ENCODE results near the gene NTPCR. TPM values are rescaled to one million over a fixed set of nuclear protein-coding genes. Genes with fewer than 3 reads are reported as not detected.

Gene NTPCR
- total RNA-seq, 1 experiment from 2014 or later, result 49.1 TPM

DNA sequence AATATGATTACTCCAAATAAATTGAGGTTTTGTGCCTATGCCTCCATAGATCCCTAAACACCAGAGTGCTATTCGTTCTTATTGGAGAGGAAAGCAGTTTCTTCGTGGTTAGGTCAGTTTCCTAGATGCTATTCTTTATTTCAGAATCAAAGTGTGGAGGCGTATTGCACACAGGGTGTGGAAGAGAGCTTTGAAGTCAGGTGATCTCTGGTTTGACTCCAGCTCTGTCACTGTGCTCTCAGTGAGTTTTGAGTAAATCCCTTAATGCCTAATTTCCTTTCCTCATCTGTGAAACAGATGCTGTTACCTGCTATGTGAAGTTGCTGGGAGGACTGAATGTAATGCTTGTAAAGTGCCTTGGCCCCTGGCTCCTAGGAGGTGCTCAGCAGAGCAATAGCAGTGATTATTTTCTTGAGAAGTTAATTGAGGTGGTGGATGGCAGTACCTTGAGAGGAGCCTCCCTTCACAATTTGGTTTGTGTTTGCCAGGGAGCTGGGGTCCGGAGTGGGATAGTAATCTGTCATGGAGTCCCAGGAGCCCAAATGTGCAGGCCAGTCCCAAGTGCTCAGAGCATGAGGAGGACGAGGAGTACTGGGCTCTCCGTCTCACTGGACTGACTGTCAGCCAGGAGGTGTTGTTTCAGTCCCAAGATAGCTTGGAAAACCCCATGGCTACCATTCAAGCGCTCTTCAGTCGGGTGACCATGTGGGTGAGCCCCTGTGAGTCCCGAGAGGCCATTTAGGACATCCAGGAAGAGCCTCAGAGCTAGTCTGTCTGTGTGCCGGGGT lies 14.9 kb downstream of the NTPCR start:
- Mint-ChIP-seq H3K9me3 (ENCODE audit: unreplicated experiment) (no peaks in the 10 kb centered on the region), H3K36me3 (ENCODE audit: insufficient read depth, unreplicated experiment) (no peaks in the 10 kb centered on the region), H3K27ac (ENCODE audit: unreplicated experiment) (no peak overlapping the region), H3K27me3 (ENCODE audit: insufficient read depth, unreplicated experiment) (no peaks in the 10 kb centered on the region), H3K4me3 (ENCODE audit: unreplicated experiment) (no peak overlapping the region), H3K4me1 (ENCODE audit: low read depth, unreplicated experiment) (peaks cover 7% of the 10 kb centered on the region)
- DNase-seq, result no peak
- H3K36me3 ChIP-seq (ENCODE audit: control insufficient read depth, insufficient read depth, low read length), result no peaks in the 10 kb centered on the region; the same call in none of the 2 replicates
- TF ChIP-seq, protein P1, sequence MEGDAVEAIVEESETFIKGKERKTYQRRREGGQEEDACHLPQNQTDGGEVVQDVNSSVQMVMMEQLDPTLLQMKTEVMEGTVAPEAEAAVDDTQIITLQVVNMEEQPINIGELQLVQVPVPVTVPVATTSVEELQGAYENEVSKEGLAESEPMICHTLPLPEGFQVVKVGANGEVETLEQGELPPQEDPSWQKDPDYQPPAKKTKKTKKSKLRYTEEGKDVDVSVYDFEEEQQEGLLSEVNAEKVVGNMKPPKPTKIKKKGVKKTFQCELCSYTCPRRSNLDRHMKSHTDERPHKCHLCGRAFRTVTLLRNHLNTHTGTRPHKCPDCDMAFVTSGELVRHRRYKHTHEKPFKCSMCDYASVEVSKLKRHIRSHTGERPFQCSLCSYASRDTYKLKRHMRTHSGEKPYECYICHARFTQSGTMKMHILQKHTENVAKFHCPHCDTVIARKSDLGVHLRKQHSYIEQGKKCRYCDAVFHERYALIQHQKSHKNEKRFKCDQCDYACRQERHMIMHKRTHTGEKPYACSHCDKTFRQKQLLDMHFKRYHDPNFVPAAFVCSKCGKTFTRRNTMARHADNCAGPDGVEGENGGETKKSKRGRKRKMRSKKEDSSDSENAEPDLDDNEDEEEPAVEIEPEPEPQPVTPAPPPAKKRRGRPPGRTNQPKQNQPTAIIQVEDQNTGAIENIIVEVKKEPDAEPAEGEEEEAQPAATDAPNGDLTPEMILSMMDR (IDR thresholded peaks at IDR 0.05; ENCODE audit: insufficient read depth in 1 of 2, low read depth in 1 of 2, low read length in 1 of 2, severe bottlenecking in 1 of 2, unreplicated experiment in 1 of 2), result no peak
- H3K9me3 ChIP-seq, result no peaks in the 10 kb centered on the region
- no peaks in the 10 kb centered on the region for H3K27me3 ChIP-seq (replicated peaks; ENCODE audit: control insufficient read depth, insufficient read depth, low read length)
- ChIA-PET POLR2A (no interaction called here), CTCF (no interaction called here)
- intact Hi-C loops (cut with micrococcal nuclease; ENCODE audit: unreplicated experiment), result loop anchor here (5.0 kb wide), 1 partner anchor 62 kb away; no protein-coding TSS in a partner anchor
- H3K4me3 ChIP-seq (ENCODE audit: low read depth, low read length), result no peak overlapping the region
- peaks cover 7% of the 10 kb centered on the region for H3K4me1 ChIP-seq
- no TSS peak for BruUV-seq (replicated peaks)

DNA sequence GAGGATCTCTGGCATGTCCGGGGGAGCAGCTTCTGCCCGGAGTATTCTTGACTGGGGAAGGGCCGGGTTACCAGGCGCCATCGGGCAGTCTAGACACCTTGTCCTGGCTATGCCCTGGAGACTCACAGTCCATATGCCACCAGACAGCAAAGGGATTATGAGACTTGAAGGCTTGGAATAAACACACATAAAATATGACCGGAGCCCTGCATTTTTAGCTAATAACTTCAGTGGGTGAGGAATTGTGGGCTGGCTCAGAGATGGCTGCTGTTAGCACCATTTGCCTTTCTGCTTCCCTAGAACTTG lies 15.5 kb downstream of the NTPCR start:
- intact Hi-C loops (cut with micrococcal nuclease; ENCODE audit: unreplicated experiment), result loop anchor here (5.0 kb wide), 1 partner anchor 61 kb away; no protein-coding TSS in a partner anchor
- Mint-ChIP-seq H3K36me3 (ENCODE audit: insufficient read depth, unreplicated experiment) (peaks cover 2% of the 10 kb centered on the region), H3K27ac (ENCODE audit: unreplicated experiment) (no peak overlapping the region), H3K9me3 (ENCODE audit: unreplicated experiment) (no peaks in the 10 kb centered on the region), H3K4me3 (ENCODE audit: unreplicated experiment) (no peak overlapping the region), H3K27me3 (ENCODE audit: insufficient read depth, unreplicated experiment) (no peaks in the 10 kb centered on the region), H3K4me1 (ENCODE audit: low read depth, unreplicated experiment) (peaks cover 7% of the 10 kb centered on the region)
- H3K9me3 ChIP-seq, result no peaks in the 10 kb centered on the region
- DNase-seq, result no peak
- H3K27me3 ChIP-seq (replicated peaks; ENCODE audit: control insufficient read depth, insufficient read depth, low read length), result no peaks in the 10 kb centered on the region
- ChIA-PET CTCF (no interaction called here), POLR2A (no interaction called here)
- no peak overlapping the region for H3K4me3 ChIP-seq (ENCODE audit: low read depth, low read length)
- BruUV-seq (replicated peaks), result no TSS peak
- TF ChIP-seq, protein P1 (IDR thresholded peaks at IDR 0.05; ENCODE audit: insufficient read depth in 1 of 2, low read depth in 1 of 2, low read length in 1 of 2, severe bottlenecking in 1 of 2, unreplicated experiment in 1 of 2), result no peak
- H3K36me3 ChIP-seq (ENCODE audit: control insufficient read depth, insufficient read depth, low read length), result peaks cover under 1% of the 10 kb centered on the region
- H3K4me1 ChIP-seq, result peaks cover 7% of the 10 kb centered on the region

DNA sequence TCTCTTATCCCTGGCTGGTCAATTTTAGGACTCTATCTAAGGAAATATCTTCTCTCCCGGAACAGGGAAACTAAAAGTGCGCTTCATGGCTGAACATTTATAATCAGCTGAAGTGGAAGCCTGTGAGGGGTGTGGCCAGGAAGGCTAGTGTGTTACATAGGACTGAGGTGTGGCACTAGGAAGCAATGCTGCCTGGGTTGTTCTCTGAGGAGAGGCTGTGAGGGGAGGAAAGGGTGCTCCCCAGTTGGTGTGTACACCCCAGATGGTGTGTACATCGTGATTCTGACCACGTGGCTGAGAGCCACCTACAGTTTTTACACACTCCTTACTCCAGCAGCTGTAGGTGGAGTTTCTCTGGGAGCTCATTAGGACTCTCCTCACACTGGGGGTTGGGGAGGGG lies 16.3 kb downstream of the NTPCR start:
- Mint-ChIP-seq H3K36me3 (ENCODE audit: insufficient read depth, unreplicated experiment) (peaks cover 10% of the 10 kb centered on the region), H3K27ac (ENCODE audit: unreplicated experiment) (no peak overlapping the region), H3K4me3 (ENCODE audit: unreplicated experiment) (no peak overlapping the region), H3K9me3 (ENCODE audit: unreplicated experiment) (peaks cover 6% of the 10 kb centered on the region), H3K4me1 (ENCODE audit: low read depth, unreplicated experiment) (peaks cover 7% of the 10 kb centered on the region), H3K27me3 (ENCODE audit: insufficient read depth, unreplicated experiment) (no peaks in the 10 kb centered on the region)
- BruUV-seq (replicated peaks), result no TSS peak
- Histone ChIP-seq H3K27me3 (replicated peaks; ENCODE audit: control insufficient read depth, insufficient read depth, low read length) (no peaks in the 10 kb centered on the region), H3K9me3 (no peaks in the 10 kb centered on the region), H3K4me1 (peaks cover 7% of the 10 kb centered on the region), H3K36me3 (ENCODE audit: control insufficient read depth, insufficient read depth, low read length) (peaks cover 2% of the 10 kb centered on the region), H3K4me3 (ENCODE audit: low read depth, low read length) (no peak overlapping the region)
- TF ChIP-seq, protein P1 (IDR thresholded peaks at IDR 0.05; ENCODE audit: insufficient read depth in 1 of 2, low read depth in 1 of 2, low read length in 1 of 2, severe bottlenecking in 1 of 2, unreplicated experiment in 1 of 2), result no peak
- ChIA-PET POLR2A (no interaction called here), CTCF (no interaction called here)
- no peak for DNase-seq
- intact Hi-C loops (cut with micrococcal nuclease; ENCODE audit: unreplicated experiment), result loop anchor here (5.0 kb wide), 1 partner anchor 61 kb away; no protein-coding TSS in a partner anchor
